ENCODE data around the gene SIX5.
"Not testable (repeated sequence)": the region's sequence is repeated elsewhere in the genome, so short reads cannot be mapped to it uniquely, and the experiment has no call there.

SIX5 gene

DNA sequence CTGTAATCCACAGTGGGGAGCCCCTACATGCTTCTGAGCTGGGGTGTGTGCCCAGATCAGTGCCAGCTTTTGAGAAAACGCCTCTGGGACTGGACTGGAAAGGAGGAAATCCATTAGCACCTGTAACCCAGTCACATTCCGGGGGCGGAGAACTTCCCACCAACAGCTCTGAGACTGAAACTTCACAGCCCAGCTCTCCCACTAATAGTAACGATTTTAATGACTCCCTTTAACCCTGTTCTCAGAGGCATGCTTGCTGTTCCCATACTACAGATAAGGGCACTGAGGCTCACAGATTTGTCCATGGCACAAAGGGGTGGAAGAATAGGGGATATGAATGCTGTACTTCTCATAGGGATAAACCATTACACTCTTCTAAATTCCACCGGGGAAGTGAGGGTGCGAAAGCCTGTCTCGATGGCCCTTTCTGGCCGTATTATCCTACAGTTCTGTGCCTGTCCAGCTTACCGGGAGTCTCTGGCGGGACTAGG, 39.2 kb downstream of the SIX5 start:
- in situ Hi-C loops (cut with MboI; ENCODE audit: low pct_unique_long_range_greater_than_20kb, low sequenced_read_pairs) = no loop called here
- DNase-seq = no peak

DNA sequence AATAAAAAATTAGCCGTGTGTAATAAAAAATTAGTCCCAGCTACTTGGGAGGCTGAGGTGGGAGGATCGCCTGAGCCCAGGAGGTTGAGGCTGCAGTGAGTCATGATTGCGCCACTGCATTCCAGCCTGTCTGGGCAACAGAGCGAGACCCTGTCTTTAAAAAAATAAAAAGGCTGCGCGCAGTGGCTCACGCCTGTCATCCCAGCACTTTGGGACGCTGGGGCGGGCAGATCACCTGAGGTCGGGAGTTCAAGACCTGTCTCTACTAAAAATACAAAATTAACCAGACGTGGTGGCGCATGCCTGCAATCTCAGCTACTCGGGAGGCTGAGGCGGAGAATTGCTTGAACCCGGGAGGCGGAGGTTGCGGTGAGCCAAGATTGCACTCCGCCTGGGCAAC, 40.4 kb downstream of the SIX5 start:
- in situ Hi-C loops (cut with MboI; ENCODE audit: low pct_unique_long_range_greater_than_20kb, low sequenced_read_pairs); DNase-seq: not testable (repeated sequence)

DNA sequence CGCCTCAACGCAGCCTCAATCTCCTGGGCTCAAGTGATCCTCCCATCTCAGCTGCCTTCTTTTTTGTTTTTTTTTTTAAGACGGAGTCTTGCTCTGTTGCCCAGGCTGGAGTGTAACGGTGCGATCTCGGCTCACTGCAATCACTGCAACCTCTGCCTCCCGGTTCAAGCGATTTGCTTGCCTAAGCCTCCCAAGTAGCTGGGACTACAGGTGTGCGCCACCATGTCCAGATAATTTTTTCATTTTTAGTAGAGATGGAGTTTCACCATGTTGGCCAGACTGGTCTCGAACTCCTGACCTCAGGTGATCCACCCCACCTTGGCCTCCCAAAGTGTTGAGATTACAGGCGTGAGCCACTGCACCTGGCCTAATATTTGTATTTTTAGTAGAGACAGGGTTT, 49.0 kb downstream of the SIX5 start:
- DNase-seq; in situ Hi-C loops (cut with MboI; ENCODE audit: low pct_unique_long_range_greater_than_20kb, low sequenced_read_pairs): not testable (repeated sequence)

- in situ Hi-C loops (cut with MboI; ENCODE audit: low pct_unique_long_range_greater_than_20kb, low sequenced_read_pairs) = no loop called here
Observed at GRCh38 chr19:45717983-45718650, 50.9 kb downstream of the SIX5 start.

DNA sequence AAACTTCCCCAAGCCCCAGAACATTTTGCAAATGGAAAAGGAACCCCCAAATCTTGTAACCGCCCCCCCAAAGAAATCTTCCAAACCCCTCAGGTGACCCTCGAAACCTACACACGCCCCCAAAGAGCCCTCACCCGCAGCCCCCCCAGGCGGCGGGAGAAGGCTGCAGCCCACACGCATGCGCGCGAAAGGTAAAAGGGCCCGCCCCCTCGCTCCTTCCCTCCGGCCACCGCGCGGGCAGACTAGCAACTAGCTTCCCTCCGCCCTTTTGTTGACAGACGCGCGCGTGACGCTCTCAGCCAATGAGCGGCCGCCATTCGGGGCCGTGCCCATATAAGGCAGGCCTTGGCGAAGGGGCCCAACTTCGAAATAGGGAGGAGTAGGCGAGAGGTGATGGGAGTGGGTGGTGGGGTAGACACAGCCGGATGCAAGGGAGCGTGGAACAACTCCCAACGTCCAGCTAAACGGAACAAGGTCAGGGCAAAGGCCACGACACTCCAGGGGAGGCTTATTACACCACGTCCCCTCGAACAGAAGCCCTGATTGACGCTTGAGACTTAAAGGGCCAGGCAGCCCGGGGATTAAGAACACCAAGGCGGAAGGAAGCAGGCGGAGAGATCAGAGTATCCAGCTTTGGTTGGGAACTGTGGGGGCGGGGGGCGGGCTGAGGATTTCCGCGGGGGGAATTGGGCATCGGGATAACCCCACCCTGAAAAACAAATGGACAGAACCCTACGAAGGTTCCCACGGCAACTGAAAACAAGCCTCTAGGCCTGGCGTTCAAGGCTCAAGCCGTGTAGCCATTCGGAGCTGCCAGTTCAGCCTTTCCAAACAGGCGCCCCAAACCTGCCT, 51.7 kb downstream of the SIX5 start:
- in situ Hi-C loops (cut with MboI; ENCODE audit: low pct_unique_long_range_greater_than_20kb, low sequenced_read_pairs) = no loop called here
- DNase-seq = peak; percentile 100

More at GRCh38 chr19:45717983-45718650, 50.9 kb downstream of the SIX5 start:
- no peak for DNase-seq

- in situ Hi-C loops (cut with MboI; ENCODE audit: low pct_unique_long_range_greater_than_20kb, low sequenced_read_pairs) = no loop called here
- DNase-seq = peak; percentile 28
Observed at GRCh38 chr19:45716359-45717130, 52.5 kb downstream of the SIX5 start.

DNA sequence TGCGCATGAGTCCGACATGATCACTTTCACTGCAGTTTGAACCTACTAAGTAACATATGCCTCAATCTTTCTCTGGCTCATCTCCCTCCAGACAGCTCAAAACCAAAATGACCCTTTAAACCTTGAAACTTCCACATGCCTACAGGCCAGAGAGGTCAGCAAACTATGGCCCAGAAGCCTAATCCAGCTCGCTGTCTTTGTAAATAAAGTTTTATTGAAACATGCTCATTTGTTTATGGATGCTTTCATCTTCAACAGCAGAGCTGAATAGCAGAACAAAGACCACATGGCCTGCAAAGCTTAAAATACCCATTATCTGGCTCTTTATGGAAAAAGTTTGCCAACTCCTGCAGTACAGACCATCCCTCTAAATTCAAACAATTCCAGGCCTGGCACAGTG, 53.9 kb downstream of the SIX5 start:
- in situ Hi-C loops (cut with MboI; ENCODE audit: low pct_unique_long_range_greater_than_20kb, low sequenced_read_pairs) = no loop called here
- no peak for DNase-seq
